ENCODE data around the gene SH3TC1. TPM values are rescaled to one million over a fixed set of nuclear protein-coding genes. Genes with fewer than 3 reads are reported as not detected.

The SH3TC1 gene
- total RNA-seq, 5 donors from 2014 or later (not counting 1 experiment from before 2014, with no cell fraction given) = 24.6 to 103 (median 40.3) TPM

GRCh38 chr4:8217246-8217511 is 18.1 kb downstream of the SH3TC1 start:
- CTCF ChIA-PET = no interaction called here
- no peak overlapping the region for H3K4me3 ChIP-seq (ENCODE audit: control insufficient read depth in 1 of 2, extremely low read depth in 1 of 2, low read length in 1 of 2)
- H3K27ac ChIP-seq (ENCODE audit: low read length) = no peak overlapping the region
- Mint-ChIP-seq H3K9me3 (no peaks in the 10 kb centered on the region), H3K4me1 (peaks cover 10 to 30% (median 19%) of the 10 kb centered on the region in 3 donors), H3K4me3 (no peak overlapping the region), H3K36me3 (peaks cover 41% of the 10 kb centered on the region), H3K27me3 (no peaks in the 10 kb centered on the region), H3K27ac (no peak overlapping the region)
- H3K9me3 ChIP-seq = no peaks in the 10 kb centered on the region
- ATAC-seq (replicated peaks in 1 of 4) (no peak), DNase-seq (no peak)
- 97% methylated on average over 6 of the region's 6 CpGs for WGBS (ENCODE audit: insufficient coverage)
- peaks cover 2 to 9% of the 10 kb centered on the region in 2 experiments for H3K4me1 ChIP-seq (ENCODE audit: control insufficient read depth in 1 of 2, extremely low read depth in 1 of 2, insufficient read depth in 2 of 2, low read length in 2 of 2)
- no peaks in the 10 kb centered on the region for H3K27me3 ChIP-seq (replicated peaks in 1 of 2; ENCODE audit: control insufficient read depth in 2 of 2, extremely low read depth in 1 of 2, insufficient read depth in 2 of 2, low read length in 1 of 2)
- POLR2A ChIA-PET = interaction anchor here in 1 of 2 donors (0.7 kb wide), 1 partner anchor 202 kb away, joined by 3 read pairs; no protein-coding TSS in a partner anchor
- H3K36me3 ChIP-seq (ENCODE audit: control insufficient read depth in 2 of 2, extremely low read depth in 1 of 2, insufficient read depth in 1 of 2, low read length in 1 of 2) = peaks cover 8 to 18% of the 10 kb centered on the region in 2 donors

GRCh38 chr4:8217871-8218270 is 18.8 kb downstream of the SH3TC1 start:
- ChIA-PET CTCF (no interaction called here), POLR2A (interaction anchor here in 1 of 2 donors (0.7 kb wide), 1 partner anchor 201 kb away, joined by 3 read pairs; no protein-coding TSS in a partner anchor)
- Histone ChIP-seq H3K27ac (ENCODE audit: low read length) (no peak overlapping the region), H3K9me3 (no peaks in the 10 kb centered on the region), H3K36me3 (ENCODE audit: control insufficient read depth in 2 of 2, extremely low read depth in 1 of 2, insufficient read depth in 1 of 2, low read length in 1 of 2) (peaks cover 8 to 20% of the 10 kb centered on the region in 2 donors), H3K27me3 (replicated peaks in 1 of 2; ENCODE audit: control insufficient read depth in 2 of 2, extremely low read depth in 1 of 2, insufficient read depth in 2 of 2, low read length in 1 of 2) (no peaks in the 10 kb centered on the region), H3K4me3 (ENCODE audit: control insufficient read depth in 1 of 2, extremely low read depth in 1 of 2, low read length in 1 of 2) (no peak overlapping the region), H3K4me1 (ENCODE audit: control insufficient read depth in 1 of 2, extremely low read depth in 1 of 2, insufficient read depth in 2 of 2, low read length in 2 of 2) (peaks cover 2 to 10% of the 10 kb centered on the region in 2 experiments)
- 90% methylated on average over 7 of the region's 9 CpGs for WGBS (ENCODE audit: insufficient coverage)
- Mint-ChIP-seq H3K36me3 (peaks cover 46% of the 10 kb centered on the region), H3K27me3 (no peaks in the 10 kb centered on the region), H3K4me3 (no peak overlapping the region), H3K27ac (no peak overlapping the region), H3K4me1 (peaks cover 14 to 33% (median 22%) of the 10 kb centered on the region in 3 donors), H3K9me3 (no peaks in the 10 kb centered on the region)
- DNase-seq = no peak
- no peak for ATAC-seq (replicated peaks in 1 of 4)

GRCh38 chr4:8218371-8219031 is 19.4 kb downstream of the SH3TC1 start:
- H3K27me3 ChIP-seq (replicated peaks in 1 of 2; ENCODE audit: control insufficient read depth in 2 of 2, extremely low read depth in 1 of 2, insufficient read depth in 2 of 2, low read length in 1 of 2) = no peaks in the 10 kb centered on the region
- no peak overlapping the region for H3K4me3 ChIP-seq (ENCODE audit: control insufficient read depth in 1 of 2, extremely low read depth in 1 of 2, low read length in 1 of 2)
- no peak overlapping the region for H3K27ac Mint-ChIP-seq
- H3K36me3 Mint-ChIP-seq = peaks cover 44% of the 10 kb centered on the region
- no peaks in the 10 kb centered on the region for H3K9me3 Mint-ChIP-seq
- H3K27me3 Mint-ChIP-seq = no peaks in the 10 kb centered on the region
- H3K4me3 Mint-ChIP-seq = no peak overlapping the region
- peaks cover 8 to 24% of the 10 kb centered on the region in 2 donors for H3K36me3 ChIP-seq (ENCODE audit: control insufficient read depth in 2 of 2, extremely low read depth in 1 of 2, insufficient read depth in 1 of 2, low read length in 1 of 2)
- no peak overlapping the region for H3K27ac ChIP-seq (ENCODE audit: low read length)
- WGBS (ENCODE audit: insufficient coverage) = 74% methylated on average over 14 of the region's 20 CpGs
- H3K4me1 Mint-ChIP-seq = peaks cover 14 to 33% (median 22%) of the 10 kb centered on the region in 3 donors
- peaks cover 2 to 10% of the 10 kb centered on the region in 2 experiments for H3K4me1 ChIP-seq (ENCODE audit: control insufficient read depth in 1 of 2, extremely low read depth in 1 of 2, insufficient read depth in 2 of 2, low read length in 2 of 2)
- ChIA-PET POLR2A (no interaction called here), CTCF (no interaction called here)
- ATAC-seq (replicated peaks in 1 of 4) = peak in 1 of 4 experiments; percentile 33
- peak in 13 of 35 experiments; percentile 18 to 51 (median 27) for DNase-seq
- no peaks in the 10 kb centered on the region for H3K9me3 ChIP-seq

- Mint-ChIP-seq H3K9me3 (no peaks in the 10 kb centered on the region), H3K27ac (no peak overlapping the region), H3K4me1 (peaks cover 21 to 40% (median 27%) of the 10 kb centered on the region in 3 donors), H3K27me3 (no peaks in the 10 kb centered on the region), H3K4me3 (no peak overlapping the region), H3K36me3 (peaks cover 47% of the 10 kb centered on the region)
- CTCF ChIA-PET = no interaction called here
- Histone ChIP-seq H3K36me3 (ENCODE audit: control insufficient read depth in 2 of 2, extremely low read depth in 1 of 2, insufficient read depth in 1 of 2, low read length in 1 of 2) (peaks cover 8 to 28% of the 10 kb centered on the region in 2 donors), H3K27me3 (replicated peaks in 1 of 2; ENCODE audit: control insufficient read depth in 2 of 2, extremely low read depth in 1 of 2, insufficient read depth in 2 of 2, low read length in 1 of 2) (no peaks in the 10 kb centered on the region), H3K27ac (ENCODE audit: low read length) (no peak overlapping the region), H3K9me3 (no peaks in the 10 kb centered on the region), H3K4me1 (ENCODE audit: control insufficient read depth in 1 of 2, extremely low read depth in 1 of 2, insufficient read depth in 2 of 2, low read length in 2 of 2) (peaks cover 2 to 12% of the 10 kb centered on the region in 2 experiments), H3K4me3 (ENCODE audit: control insufficient read depth in 1 of 2, extremely low read depth in 1 of 2, low read length in 1 of 2) (no peak overlapping the region)
- 89% methylated on average over 19 of the region's 21 CpGs for WGBS (ENCODE audit: insufficient coverage)
- POLR2A ChIA-PET = no interaction called here
- no peak for ATAC-seq (replicated peaks in 1 of 4)
- DNase-seq = no peak
These were observed 20.1 kb downstream of the SH3TC1 start for GRCh38 chr4:8219236-8219635.

- H3K4me1 ChIP-seq (ENCODE audit: control insufficient read depth in 1 of 2, extremely low read depth in 1 of 2, insufficient read depth in 2 of 2, low read length in 2 of 2) = peaks cover 2 to 28% of the 10 kb centered on the region in 2 experiments
- Mint-ChIP-seq H3K9me3 (no peaks in the 10 kb centered on the region), H3K4me1 (peaks cover 36 to 47% (median 39%) of the 10 kb centered on the region in 3 donors), H3K4me3 (peak overlapping the region in 1 of 3 donors; percentile 15), H3K27me3 (no peaks in the 10 kb centered on the region), H3K27ac (peak overlapping the region; percentile 60 to 87), H3K36me3 (peaks cover 51% of the 10 kb centered on the region)
- no peaks in the 10 kb centered on the region for H3K27me3 ChIP-seq (replicated peaks in 1 of 2; ENCODE audit: control insufficient read depth in 2 of 2, extremely low read depth in 1 of 2, insufficient read depth in 2 of 2, low read length in 1 of 2)
- no peak for ATAC-seq (replicated peaks in 1 of 4)
- 86% methylated on average over 4 of the region's 7 CpGs for WGBS (ENCODE audit: insufficient coverage)
- peak overlapping the region; percentile 71 for H3K27ac ChIP-seq (ENCODE audit: low read length)
- H3K36me3 ChIP-seq (ENCODE audit: control insufficient read depth in 2 of 2, extremely low read depth in 1 of 2, insufficient read depth in 1 of 2, low read length in 1 of 2) = peaks cover 8 to 29% of the 10 kb centered on the region in 2 donors
- no peak overlapping the region for H3K4me3 ChIP-seq (ENCODE audit: control insufficient read depth in 1 of 2, extremely low read depth in 1 of 2, low read length in 1 of 2)
- POLR2A ChIA-PET = interaction anchor here (0.6 to 1.3 kb wide), 3 partner anchors 21 to 345 kb away, joined by 3 to 6 read pairs (median 3); partner anchors contain the start of gene SH3TC1 (in 2 of the 2)
- DNase-seq = no peak
- H3K9me3 ChIP-seq = no peaks in the 10 kb centered on the region
- CTCF ChIA-PET = interaction anchor here (0.5 to 1.9 kb wide), 5 partner anchors 44 to 406 kb away, joined by 3 to 7 read pairs (median 3); no protein-coding TSS in a partner anchor
These were observed 21.8 kb downstream of the SH3TC1 start for GRCh38 chr4:8220661-8221450.

- POLR2A ChIA-PET = interaction anchor here (0.6 to 1.3 kb wide), 4 partner anchors 22 to 345 kb away, joined by 3 to 6 read pairs (median 3); partner anchors contain the start of gene SH3TC1 (in 2 of the 2)
- Histone ChIP-seq H3K4me1 (ENCODE audit: control insufficient read depth in 1 of 2, extremely low read depth in 1 of 2, insufficient read depth in 2 of 2, low read length in 2 of 2) (peaks cover 2 to 33% of the 10 kb centered on the region in 2 experiments), H3K27me3 (replicated peaks in 1 of 2; ENCODE audit: control insufficient read depth in 2 of 2, extremely low read depth in 1 of 2, insufficient read depth in 2 of 2, low read length in 1 of 2) (no peaks in the 10 kb centered on the region), H3K4me3 (ENCODE audit: control insufficient read depth in 1 of 2, extremely low read depth in 1 of 2, low read length in 1 of 2) (no peak overlapping the region), H3K9me3 (no peaks in the 10 kb centered on the region), H3K36me3 (ENCODE audit: control insufficient read depth in 2 of 2, extremely low read depth in 1 of 2, insufficient read depth in 1 of 2, low read length in 1 of 2) (peaks cover 8 to 29% of the 10 kb centered on the region in 2 donors), H3K27ac (ENCODE audit: low read length) (peak overlapping the region; percentile 71)
- Mint-ChIP-seq H3K9me3 (no peaks in the 10 kb centered on the region), H3K36me3 (peaks cover 53% of the 10 kb centered on the region), H3K4me3 (peak overlapping the region in 2 of 3 donors; percentile 6 to 15), H3K27me3 (no peaks in the 10 kb centered on the region), H3K27ac (peak overlapping the region; percentile 60 to 87), H3K4me1 (peaks cover 36 to 49% (median 41%) of the 10 kb centered on the region in 3 donors)
- CTCF ChIA-PET = interaction anchor here (0.5 to 1.9 kb wide), 5 partner anchors 45 to 407 kb away, joined by 3 to 7 read pairs (median 3); no protein-coding TSS in a partner anchor
- WGBS (ENCODE audit: insufficient coverage) = 17% methylated on average over 1 of the region's 5 CpGs
- DNase-seq = peak in 12 of 35 experiments; percentile 23 to 69 (median 40)
- peak; percentile 54 to 88 (median 56) for ATAC-seq (replicated peaks in 1 of 4)
These were observed 22.4 kb downstream of the SH3TC1 start for GRCh38 chr4:8221476-8221875.

All from T-cell (primary cell).